Epithelial cell of proximal tubule (primary cell): ENCODE measurements around the gene OR51E1. TPM values are rescaled to one million over a fixed set of nuclear protein-coding genes. Genes with fewer than 3 reads are reported as not detected.

Experiments
- DNase-seq: peaks from one replicate; pipeline ENCODE4 v3.0.0-alpha.2; 2011; ENCODE audit warnings: low read depth
- H3K4me3 ChIP-seq: 2 replicates; pipeline ENCODE4 v1.5.1; 2011; ENCODE audit warnings: low read depth, mild to moderate bottlenecking, low read length
- total RNA-seq: library from RNA; depleted of rRNA; stranded (reverse); fragments of >200 nt; gene quantifications from 2 replicates; pipeline ENCODE4 v1.2.3, GENCODE V29; 2015
- TF ChIP-seq, protein P1 (sequence below): conservative IDR thresholded peaks from 2 replicates; pipeline ENCODE4 v1.5.1; 2012; ENCODE audit warnings: low read depth, mild to moderate bottlenecking, low read length

OR51E1 gene
- not detected in 2 replicates for total RNA-seq

- TF ChIP-seq, protein P1, sequence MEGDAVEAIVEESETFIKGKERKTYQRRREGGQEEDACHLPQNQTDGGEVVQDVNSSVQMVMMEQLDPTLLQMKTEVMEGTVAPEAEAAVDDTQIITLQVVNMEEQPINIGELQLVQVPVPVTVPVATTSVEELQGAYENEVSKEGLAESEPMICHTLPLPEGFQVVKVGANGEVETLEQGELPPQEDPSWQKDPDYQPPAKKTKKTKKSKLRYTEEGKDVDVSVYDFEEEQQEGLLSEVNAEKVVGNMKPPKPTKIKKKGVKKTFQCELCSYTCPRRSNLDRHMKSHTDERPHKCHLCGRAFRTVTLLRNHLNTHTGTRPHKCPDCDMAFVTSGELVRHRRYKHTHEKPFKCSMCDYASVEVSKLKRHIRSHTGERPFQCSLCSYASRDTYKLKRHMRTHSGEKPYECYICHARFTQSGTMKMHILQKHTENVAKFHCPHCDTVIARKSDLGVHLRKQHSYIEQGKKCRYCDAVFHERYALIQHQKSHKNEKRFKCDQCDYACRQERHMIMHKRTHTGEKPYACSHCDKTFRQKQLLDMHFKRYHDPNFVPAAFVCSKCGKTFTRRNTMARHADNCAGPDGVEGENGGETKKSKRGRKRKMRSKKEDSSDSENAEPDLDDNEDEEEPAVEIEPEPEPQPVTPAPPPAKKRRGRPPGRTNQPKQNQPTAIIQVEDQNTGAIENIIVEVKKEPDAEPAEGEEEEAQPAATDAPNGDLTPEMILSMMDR: no peak
- DNase-seq: no peak
- no peak within 1 kb of the TSS for H3K4me3 ChIP-seq
Observed at GRCh38 chr11:4643682-4644081, at the start of gene OR51E1. OR51E1 (plus strand) TSS chr11:4643982; CDS start chr11:4652527, 8,545 bp downstream.

- TF ChIP-seq, protein P1: no peak
- no peak overlapping the region for H3K4me3 ChIP-seq
- DNase-seq: no peak
Observed at GRCh38 chr11:4605057-4605456, 38.7 kb upstream of the OR51E1 start.

DNA sequence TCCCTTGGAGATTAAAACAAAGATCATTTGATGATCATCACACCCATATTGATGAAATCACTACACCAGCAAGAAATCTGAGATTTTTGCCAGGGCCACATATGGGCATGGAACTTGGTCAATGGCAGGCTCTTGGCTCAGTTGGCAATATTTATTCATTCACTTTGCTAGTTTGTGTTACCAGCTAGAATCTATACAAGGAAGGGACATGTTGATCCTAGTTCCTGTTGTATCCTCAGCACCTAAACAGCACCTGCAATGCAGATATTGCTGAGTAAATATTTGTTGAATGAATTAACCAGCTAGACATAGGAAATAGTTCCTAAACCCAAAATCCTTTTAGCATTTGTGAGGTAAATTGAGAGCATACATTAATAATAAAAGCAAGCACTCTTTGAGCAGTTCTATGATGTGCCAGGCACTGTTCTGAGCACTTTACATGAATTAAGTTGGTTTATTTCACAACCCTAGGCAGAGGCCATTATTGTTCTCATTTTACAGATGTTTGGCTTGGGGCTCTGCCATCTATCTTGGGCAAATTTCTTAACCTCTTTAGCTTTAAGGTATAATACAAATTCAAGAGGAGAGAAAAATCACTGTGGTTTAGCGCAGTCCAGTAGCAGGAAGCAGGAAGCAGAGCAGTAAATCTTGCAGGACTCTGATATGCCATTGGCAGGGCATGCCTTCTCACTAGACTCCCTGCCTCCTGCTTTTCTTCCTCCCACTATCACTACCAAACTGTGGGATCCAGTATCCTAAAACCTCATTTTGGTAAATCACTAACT, 37.4 kb upstream of the OR51E1 start:
- TF ChIP-seq, protein P1: no peak
- no peak for DNase-seq
- peak overlapping the region; percentile 88 for H3K4me3 ChIP-seq

- TF ChIP-seq, protein P1: no peak
- peak overlapping the region; percentile 88 for H3K4me3 ChIP-seq
- no peak for DNase-seq
Observed at GRCh38 chr11:4607096-4607495, 36.7 kb upstream of the OR51E1 start.

DNA sequence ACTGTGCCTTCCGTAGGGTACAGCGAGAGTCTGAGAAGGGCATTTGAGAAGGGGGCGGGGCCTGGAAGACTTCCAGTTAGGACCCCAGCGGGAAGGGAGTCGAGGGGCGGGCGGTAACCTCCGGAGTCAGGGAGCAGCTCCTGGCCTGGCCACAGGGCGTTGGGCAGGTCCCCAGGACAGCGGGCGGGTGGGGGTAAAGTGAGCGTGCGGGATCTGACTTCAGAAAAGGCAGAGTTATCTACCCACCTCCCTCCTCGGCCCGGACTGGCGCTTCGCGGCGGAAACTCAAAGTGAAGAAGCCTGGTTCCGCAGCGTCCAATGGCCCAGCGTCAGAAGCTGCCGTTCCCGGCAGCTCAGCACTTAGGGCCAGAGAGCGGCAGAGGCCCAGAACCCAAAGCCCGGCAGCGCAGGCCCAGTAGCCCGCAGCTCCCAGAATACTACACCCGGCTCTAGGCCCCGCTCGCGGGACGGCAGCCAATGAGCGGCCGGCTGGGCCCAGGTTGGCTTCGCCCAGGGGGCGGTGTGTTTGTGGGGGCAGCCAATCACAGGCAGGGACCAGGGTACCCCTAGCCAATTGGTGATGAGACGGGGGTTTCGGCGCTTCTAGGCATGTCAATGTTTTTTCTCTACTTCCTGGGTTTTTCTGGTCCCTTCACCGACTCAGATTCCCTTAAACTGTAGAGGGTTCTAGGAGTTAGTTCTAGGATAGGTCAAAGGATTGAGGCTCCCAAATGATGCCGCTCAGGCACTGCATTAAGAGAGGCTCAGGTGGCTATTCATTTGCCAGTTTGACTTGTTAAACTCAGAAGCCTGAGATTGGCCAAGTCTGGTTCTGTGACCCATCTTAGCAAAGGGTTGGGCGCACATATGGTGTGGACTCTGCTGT, 35.8 kb upstream of the OR51E1 start, which contains the start of gene TRIM68:
Gene TRIM68 (minus strand): TSS at position 451 of the 886 bp plus-strand sequence. CDS start 2,727 bp downstream, outside the sequence.
- peak; percentile 55 for DNase-seq
- TF ChIP-seq, protein P1: no peak
- peak within 1 kb of the TSS; percentile 88 for H3K4me3 ChIP-seq

GRCh38 chr11:4610258-4610935, 33.4 kb upstream of the OR51E1 start:
- no peak overlapping the region for H3K4me3 ChIP-seq
- no peak for DNase-seq
- TF ChIP-seq, protein P1: no peak
